ENCODE measurements around the gene CR1.
"Not testable (repeated sequence)": the region's sequence is repeated elsewhere in the genome, so short reads cannot be mapped to it uniquely, and the experiment has no call there.

The CR1 gene

DNA sequence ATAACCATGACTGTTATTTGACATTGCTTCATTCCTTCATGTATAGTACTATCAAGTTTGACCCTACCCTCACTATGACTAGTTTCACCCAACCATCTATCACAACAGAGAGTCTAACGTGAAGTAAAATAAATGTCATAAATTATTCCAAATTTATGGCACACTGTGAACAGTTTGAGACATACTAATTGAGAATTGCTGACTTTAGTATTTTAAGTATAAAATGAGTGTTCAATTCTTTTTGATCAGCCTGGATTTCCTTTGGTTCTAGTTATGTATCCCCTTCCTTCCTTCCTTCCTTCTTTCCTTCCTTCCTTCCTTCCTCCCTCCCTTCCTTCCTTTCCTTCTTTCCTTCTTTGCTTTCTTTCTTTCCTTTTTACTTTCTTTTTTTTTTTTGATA lies 14.5 kb downstream of the CR1 start:
- no peak for DNase-seq

DNA sequence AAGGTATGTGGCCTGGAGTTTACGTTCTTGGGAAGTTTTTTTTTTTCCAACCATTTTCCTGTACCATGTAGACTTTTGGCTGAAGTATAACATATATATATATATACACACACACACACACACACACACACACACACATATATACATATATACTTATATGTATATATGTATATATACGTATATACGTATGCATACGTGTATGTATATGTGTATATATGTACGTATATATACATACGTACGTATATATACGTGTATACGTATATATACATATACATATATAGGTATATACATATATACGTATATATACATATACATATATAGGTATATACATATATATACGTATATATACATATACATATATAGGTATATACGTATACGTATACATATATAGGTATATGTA lies 18.9 kb downstream of the CR1 start:
- no peak for DNase-seq

DNA sequence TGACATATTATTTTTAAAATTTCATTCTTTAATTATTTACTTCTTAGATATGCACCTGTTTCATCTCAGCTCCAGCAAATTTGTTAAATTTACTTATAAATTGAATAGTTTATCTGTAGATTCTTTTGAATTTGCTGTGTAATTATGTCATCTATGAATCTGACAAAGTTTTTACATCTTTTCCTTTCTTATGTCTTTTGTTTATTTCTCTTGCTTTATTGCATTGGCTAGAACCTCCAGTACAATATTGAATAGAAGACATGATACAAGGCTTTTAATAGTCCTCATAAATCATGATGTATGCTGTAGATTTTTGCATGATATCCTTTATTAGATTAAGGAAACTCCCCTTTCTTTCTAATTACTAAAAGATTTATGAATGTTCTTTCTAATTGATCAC lies 20.8 kb downstream of the CR1 start:
- DNase-seq: no peak

DNA sequence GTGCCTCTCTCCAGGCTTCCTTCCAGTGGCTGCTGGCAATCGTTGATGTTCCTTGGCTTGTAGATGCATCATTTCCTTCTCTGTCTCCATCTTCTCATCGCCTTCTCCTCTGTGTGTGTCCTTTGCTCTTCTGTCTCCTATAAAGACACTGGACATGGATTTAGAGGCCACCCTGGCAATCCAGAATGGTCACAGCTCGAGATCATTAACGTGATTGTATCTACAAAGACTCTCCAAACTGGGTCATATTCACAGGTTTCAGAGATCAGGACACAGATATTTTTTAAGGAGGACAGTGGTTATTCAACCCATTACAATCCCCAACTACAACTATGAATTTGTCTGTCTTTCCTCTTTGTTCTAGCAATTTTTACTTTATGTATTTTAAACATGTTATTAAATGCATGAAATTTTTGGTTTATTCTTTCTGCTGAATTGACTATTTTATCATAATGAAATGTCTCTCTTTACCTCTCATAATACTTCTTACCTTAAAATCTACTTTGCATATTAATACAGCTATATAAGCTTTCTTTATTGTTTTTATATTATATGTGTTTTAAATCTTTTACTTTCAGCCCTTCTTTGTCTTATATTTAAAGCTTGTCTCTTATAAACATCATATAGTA lies 22.8 kb downstream of the CR1 start:
- DNase-seq: no peak

DNA sequence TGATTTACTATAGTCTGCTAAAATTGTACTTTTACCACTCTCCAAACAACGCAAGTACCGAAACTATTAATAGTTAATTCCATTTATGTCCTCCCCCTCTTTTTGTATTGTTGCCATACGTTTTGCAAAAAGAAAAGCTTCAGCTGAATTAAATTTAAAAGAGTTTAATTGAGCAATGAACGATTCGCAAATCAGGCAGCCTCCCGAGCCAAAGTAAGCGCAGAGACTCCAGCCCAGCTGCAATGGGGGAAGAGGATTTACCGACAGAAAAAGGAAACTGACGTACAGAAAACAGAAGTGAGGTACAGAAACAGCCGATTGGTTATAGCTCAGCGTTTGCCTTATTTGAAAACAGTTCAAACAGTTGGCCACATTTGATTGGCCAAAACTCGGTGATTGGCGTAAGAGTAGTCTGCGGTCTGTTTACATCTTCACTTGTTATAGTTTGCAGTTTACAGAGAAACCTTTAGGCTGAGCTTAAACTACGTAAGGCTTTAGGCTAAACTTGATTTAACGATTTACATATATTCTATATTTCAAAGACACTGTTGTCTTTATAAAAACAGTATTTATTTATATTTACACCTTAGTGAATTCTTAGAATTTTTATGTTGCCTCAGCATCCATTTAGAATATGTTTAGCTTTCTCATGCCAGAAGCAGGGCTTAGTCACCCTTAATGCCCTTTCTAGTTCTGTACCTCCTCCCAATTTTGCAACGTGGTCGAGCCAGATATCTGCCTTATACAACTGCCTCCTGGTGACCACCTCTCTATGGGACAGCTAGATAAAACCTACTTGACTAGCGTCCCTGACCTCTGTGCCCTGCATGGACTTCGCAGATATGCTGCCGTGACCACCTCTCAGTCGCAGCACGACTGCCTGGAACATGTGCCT lies 23.8 kb downstream of the CR1 start:
- DNase-seq: no peak

DNA sequence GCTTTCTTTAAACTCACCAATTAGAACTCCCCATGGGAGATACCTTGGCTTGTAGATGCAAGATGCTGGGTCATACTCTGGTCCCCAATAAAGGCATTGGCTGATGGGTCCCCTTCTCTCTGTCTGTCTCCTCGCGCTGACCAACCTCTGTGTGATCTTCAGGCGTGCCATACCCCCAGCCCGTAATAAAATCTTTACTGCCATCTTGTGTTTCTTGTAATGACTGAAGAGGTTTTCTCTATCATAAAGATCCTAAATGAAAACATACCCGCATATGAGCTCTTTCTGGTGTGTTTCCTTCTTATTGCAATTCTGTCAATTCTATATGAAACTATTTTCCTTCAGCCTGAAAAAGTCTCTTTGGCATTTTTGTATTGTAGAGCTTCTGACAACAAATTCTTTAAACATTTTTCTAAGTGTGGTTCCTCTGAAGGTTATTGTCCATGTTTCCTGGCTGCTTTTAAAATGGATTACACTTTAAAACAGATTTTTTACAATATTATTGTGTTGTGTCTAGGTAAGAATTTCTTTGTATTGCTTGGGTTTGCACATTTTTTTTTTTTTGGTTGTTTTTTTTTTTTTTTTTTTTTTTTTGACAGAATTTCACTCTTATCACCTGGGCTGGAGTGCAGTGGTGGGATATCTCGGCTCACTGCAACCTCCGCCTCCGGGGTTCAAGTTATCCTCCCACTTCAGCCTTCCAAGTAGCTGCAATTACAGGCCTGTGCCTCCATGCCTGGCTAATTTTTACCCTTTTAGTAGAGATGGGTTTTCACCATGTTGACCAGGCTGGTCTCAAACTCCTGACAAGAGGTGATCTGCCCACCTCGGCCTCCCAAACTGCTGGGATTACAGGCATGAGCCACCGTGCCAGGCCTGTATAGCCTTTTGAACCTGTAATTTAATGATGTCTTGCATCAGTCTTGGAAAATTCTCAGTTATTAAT lies 24.7 kb downstream of the CR1 start:
- not testable (repeated sequence) for DNase-seq

DNA sequence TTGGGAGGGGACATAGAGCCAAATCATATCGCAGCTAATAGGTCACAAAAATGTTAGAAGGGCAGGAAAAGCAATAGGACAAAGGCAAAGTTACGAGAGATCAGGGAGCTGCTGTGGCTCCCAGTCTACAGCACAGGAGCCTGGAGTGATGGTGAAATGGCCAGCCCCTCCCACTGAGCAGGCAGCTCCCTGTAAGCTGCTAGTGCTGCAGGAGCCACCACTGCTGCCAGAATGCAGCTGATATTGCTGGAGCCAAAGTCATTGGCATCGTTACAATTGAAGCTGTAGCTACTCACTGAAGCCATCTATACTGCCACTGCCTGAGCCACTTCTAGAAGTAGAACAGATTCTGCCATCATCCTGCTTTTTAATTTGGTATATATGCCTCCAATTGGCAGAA lies 29.3 kb downstream of the CR1 start:
- not testable (repeated sequence) for DNase-seq

DNA sequence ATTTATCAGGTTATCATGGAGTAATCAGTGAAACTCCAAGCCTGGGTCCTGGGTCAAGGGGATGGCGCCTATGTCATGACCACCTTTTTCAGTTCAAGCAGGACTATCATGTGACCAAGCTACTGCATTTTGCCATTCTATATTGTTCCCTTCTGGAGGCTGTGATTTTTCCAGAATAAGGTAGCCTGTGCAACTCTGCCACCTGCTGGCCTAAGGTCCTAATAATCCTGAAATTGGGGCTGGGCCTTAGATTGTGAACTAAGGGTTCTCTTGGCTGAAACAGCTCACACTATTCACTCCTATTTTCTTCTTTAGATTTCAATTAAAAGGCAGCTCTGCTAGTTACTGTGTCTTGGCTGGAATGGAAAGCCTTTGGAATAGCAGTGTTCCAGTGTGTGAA lies 32.4 kb downstream of the CR1 start:
- not testable (repeated sequence) for DNase-seq

DNA sequence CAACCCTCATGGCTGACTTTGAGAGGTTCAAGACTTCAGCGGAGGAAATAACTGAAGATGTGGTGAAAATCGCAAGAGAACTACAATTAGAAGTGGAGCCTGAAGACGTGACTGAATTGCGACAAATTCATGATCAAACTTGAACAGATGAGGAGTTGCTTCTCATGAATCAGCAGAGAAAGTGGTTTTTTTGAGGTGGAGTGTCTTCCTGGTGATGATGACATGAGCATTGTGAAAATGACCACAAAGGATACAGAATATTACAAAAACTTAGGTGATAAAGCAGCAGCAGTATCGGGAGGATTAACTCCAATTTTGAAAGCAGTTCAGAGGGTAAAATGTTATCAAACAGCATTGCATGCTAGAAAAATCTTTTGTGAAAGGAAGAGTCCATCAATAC lies 40.3 kb downstream of the CR1 start:
- not testable (repeated sequence) for DNase-seq

DNA sequence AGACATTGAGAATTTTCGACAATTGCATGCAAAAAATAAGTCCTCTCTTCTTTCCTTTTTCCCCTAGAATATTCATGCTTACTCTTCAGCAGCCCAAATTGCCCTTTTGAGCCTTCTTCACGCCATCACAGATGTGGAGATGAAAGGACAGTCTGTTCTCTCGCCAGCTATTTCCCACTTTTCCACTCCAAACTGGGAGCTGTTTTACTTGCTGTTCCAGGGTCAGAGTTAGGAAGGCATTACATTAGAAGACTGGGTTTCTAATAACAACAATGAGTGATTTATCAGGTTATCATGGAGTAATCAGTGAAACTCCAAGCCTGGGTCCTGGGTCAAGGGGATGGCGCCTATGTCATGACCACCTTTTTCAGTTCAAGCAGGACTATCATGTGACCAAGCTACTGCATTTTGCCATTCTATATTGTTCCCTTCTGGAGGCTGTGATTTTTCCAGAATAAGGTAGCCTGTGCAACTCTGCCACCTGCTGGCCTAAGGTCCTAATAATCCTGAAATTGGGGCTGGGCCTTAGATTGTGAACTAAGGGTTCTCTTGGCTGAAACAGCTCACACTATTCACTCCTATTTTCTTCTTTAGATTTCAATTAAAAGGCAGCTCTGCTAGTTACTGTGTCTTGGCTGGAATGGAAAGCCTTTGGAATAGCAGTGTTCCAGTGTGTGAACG lies 50.9 kb downstream of the CR1 start:
- not testable (repeated sequence) for DNase-seq

DNA sequence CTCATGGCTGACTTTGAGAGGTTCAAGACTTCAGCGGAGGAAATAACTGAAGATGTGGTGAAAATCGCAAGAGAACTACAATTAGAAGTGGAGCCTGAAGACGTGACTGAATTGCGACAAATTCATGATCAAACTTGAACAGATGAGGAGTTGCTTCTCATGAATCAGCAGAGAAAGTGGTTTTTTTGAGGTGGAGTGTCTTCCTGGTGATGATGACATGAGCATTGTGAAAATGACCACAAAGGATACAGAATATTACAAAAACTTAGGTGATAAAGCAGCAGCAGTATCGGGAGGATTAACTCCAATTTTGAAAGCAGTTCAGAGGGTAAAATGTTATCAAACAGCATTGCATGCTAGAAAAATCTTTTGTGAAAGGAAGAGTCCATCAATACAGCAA lies 58.9 kb downstream of the CR1 start:
- DNase-seq: not testable (repeated sequence)

DNA sequence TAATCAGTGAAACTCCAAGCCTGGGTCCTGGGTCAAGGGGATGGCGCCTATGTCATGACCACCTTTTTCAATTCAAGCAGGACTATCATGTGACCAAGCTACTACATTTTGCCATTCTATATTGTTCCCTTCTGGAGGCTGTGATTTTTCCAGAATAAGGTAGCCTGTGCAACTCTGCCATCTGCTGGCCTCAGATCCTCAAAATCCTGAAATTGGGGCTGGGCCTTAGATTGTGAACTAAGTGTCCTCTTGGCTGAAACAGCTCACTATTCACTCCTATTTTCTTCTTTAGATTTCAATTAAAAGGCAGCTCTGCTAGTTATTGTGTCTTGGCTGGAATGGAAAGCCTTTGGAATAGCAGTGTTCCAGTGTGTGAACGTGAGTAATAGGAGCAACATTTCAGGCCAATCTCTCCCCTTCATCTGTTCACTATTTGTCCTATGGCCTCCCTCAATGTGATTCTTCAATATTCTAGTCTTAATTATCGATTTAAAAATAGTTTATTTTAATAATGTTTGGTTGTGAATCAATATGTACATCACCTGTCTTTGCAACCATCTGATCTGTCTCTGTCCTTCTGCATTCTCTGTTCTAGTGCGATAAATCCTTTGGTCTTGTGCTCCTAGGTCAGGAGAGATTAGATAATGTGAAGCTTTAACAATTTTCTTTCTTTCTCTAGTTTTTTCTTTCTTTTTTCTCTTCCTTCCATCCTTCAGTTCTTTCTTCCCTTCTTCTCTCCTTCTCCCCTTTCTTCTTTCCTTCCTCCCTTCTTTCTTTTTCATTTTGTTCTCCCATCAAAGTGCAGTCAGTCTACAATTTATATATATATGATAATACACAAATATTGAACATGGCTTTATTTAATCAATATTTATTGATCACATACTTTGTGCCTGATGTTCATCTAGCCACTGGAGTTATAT lies 69.8 kb downstream of the CR1 start:
- DNase-seq: no peak

DNA sequence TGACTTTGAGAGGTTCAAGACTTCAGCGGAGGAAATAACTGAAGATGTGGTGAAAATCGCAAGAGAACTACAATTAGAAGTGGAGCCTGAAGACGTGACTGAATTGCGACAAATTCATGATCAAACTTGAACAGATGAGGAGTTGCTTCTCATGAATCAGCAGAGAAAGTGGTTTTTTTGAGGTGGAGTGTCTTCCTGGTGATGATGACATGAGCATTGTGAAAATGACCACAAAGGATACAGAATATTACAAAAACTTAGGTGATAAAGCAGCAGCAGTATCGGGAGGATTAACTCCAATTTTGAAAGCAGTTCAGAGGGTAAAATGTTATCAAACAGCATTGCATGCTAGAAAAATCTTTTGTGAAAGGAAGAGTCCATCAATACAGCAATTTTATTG lies 76.0 kb downstream of the CR1 start:
- DNase-seq: not testable (repeated sequence)

DNA sequence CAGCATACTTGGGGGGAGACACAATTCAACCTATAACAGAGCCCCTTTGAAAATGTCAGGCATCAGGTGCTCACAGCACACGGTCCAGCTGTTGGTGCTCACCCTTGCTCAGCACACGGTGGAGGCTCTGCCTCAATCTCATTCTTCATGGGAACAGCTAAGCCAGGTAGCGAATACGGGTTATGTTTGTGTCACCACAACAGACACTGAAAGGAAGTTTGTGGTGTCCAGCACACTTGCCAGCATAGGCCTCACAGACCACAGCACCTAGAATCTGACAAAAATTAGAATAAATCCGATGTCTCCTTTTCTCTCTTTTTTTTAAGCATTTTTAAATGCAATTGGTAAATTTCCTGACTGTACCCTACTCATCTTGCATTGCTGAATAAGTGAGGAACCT lies 77.1 kb downstream of the CR1 start:
- DNase-seq: not testable (repeated sequence)

DNA sequence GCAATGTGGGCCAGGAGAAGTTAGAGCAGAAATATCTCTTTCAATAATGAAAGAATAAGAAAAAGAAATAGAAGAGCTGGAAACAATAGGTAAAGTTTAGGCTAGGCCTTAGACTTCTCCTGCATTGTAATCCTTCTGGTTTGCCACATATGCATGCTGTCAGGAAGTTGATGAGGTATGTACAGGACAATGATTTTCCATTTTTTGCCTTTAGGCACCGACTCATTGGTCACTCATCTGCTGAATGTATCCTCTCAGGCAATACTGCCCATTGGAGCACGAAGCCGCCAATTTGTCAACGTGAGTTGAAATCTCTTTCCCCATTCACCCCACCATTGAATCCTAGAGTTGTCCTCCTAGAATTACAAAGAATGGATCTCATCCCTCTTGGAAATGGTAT lies 79.4 kb downstream of the CR1 start:
- DNase-seq: not testable (repeated sequence)

DNA sequence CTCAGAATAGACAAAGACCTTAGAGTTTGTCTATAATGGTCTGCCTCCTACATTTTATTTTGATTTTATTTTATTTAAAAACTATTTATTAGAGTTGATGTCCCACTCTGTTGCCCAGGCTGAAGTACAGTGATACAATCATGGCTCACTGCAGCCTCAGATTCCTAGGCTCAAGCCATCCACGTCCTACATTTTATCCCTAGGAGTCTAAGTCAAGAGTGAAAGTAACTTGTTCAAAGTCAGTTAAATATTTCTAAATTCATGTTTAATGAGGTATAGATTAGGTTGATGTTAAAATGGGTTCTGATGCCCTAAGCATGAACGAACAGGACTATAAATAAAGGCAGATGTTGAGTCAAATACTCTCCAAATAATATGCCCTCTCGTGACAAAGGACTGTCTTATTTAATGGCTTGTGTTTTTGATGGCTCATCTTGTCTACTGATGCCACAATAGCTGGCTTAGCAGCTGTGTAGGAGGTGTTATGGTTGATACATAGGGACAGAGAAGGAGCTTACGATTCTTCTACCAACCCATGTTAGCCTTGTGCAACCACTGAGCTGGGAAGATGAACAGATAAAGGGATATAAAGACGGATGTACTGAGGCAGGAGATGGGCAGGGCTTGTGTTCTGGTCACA lies 83.0 kb downstream of the CR1 start:
- no peak for DNase-seq

DNA sequence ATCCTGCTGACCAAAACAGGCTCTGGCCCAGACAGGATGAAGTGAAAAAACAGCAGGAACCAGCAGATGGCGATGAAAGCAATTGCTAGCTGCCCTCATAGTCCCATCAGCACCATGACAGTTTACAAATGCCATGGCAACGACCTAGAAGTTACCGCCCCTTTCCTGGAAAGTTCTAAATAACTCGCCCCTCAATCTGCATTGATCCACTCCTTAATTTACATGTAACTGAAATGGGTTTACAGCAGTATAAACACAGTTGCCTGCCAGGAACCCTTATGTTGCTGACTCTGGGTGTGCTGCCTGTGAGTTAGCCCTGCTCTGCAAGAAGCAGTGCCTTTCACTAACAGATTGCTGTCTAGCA lies 83.5 kb downstream of the CR1 start:
- no peak for DNase-seq

DNA sequence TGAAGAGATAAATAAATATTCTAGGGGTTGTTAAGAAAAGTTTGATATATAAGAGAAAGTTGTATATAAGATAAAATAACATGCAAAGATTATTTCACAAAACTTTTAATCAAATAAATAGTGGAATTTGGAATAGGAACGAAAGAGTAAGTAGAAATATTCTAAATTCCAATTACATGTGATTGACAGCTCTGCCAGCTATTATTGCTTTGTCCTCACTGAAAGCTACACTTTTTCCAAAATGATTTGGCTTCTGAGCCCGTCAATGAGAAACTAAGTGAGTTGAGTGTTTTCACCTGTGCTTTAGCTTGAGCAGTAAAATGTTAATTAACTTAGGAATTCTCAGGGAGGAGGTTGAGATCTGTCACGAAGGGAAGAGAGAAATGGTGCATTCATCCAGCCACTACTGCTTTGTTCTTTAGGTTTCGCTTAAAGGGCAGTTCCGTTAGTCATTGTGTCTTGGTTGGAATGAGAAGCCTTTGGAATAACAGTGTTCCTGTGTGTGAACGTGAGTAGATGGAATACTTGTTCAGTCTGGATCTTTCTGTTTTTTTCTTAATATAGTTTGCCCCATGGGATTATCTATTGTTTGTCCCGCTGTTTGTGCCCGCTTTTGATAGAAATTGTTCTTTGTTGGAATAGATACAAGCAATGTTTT lies 85.7 kb downstream of the CR1 start:
- no peak for DNase-seq

DNA sequence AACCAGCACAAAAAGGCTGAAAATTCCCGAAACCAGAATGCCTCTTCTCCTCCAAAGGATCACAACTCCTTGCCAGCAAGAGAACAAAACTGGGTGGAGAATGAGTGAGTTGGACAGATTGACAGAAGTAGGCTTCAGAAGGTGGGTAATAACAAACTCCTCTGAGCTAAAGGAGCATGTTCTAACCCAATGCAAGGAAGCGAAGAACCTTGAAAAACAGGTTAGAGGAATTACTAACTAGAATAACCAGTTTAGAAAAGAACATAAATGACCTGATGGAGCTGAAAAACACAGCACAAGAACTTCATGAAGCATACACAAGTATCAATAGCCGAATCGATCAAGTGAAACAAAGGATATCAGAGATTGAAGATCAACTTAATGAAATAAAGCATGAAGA lies 93.5 kb downstream of the CR1 start:
- DNase-seq: not testable (repeated sequence)

DNA sequence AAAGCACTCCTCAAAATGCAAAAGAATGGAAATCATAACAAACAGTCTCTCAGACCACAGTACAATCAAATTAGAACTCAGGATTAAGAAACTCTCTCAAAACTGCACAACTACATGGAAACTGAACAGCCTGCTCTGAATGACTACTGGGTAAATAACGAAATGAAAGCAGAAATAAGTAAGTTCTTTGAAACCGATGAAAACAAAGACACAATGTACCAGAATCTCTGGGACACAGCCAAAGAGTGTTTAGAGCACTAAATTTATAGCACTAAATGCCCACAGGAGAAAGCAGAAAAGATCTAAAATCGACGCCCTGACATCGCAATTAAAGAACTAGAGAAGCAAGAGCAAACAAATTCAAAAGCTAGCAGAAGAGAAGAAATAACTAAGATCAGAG lies 95.2 kb downstream of the CR1 start:
- DNase-seq: not testable (repeated sequence)

DNA sequence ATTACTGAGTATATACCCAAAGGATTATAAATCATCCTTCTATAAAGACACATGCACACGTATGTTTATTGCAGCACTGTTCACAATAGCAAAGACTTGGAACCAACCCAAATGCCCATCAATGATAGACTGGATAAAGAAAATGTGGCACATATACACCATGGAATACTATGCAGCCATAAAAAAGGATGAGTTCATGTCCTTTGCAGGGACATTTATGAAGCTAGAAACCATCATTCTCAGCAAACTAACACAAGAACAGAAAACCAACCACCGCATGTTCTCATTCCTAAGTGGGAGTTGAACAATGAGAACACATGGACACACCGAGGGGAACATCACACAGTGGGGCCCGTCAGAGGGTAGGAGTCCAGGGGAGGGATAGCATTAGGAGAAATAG lies 98.1 kb downstream of the CR1 start:
- DNase-seq: not testable (repeated sequence)
